Measurements from ENCODE around the gene CCDC110.

Gene CCDC110

GRCh38 chr4:185471235-185472102, at the start of gene CCDC110:
Gene CCDC110, minus strand, starts transcription at chr4:185471733. Its CDS starts 50 bp downstream, at chr4:185471683.
- TF ChIP-seq CTCF (IDR thresholded peaks at IDR 0.05), result peak; percentile 70 to 82
- H3K9me3 ChIP-seq, result no peaks in the 10 kb centered on the region
- peak within 1 kb of the TSS; percentile 83 to 84 for H3K27ac ChIP-seq
- intact Hi-C loops (cut with DNase I; ENCODE audit: low total_unique reads), result loop anchor here (5.0 to 10.0 kb wide), 2 partner anchors 53 to 126 kb away; no protein-coding TSS in a partner anchor
- peaks cover 0 to 31% (median 2%) of the 10 kb centered on the region in 4 donors for H3K4me1 ChIP-seq
- H3K4me3 ChIP-seq, result peak within 1 kb of the TSS; percentile 72 to 78
- no peaks in the 10 kb centered on the region for H3K36me3 ChIP-seq
- DNase-seq, result peak; percentile 92 to 97
- no peaks in the 10 kb centered on the region for H3K27me3 ChIP-seq

- Histone ChIP-seq H3K4me3 (no peak overlapping the region), H3K36me3 (peaks cover 30 to 38% (median 36%) of the 10 kb centered on the region in 3 donors), H3K9me3 (no peaks in the 10 kb centered on the region), H3K4me1 (peaks cover 0 to 50% (median 13%) of the 10 kb centered on the region in 4 donors), H3K27ac (peak overlapping the region; percentile 2 to 38), H3K27me3 (no peaks in the 10 kb centered on the region)
- TF ChIP-seq CTCF (IDR thresholded peaks at IDR 0.05), result no peak
- no peak for DNase-seq
- intact Hi-C loops (cut with DNase I; ENCODE audit: low total_unique reads), result loop anchor here (10.0 kb wide), 1 partner anchor 45 kb away; the partner anchor contains the start of gene CCDC110
Observed at GRCh38 chr4:185520119-185520518, 48.6 kb upstream of the CCDC110 start.

GRCh38 chr4:185518494-185518893, 47.0 kb upstream of the CCDC110 start:
- TF ChIP-seq CTCF (IDR thresholded peaks at IDR 0.05), result no peak
- no peak for DNase-seq
- no peaks in the 10 kb centered on the region for H3K27me3 ChIP-seq
- intact Hi-C loops (cut with DNase I; ENCODE audit: low total_unique reads), result no loop called here
- no peak overlapping the region for H3K4me3 ChIP-seq
- peak overlapping the region in 1 of 2 donors; percentile 38 for H3K27ac ChIP-seq
- H3K4me1 ChIP-seq, result peaks cover 0 to 45% (median 4%) of the 10 kb centered on the region in 4 donors
- peaks cover 34 to 45% (median 38%) of the 10 kb centered on the region in 3 donors for H3K36me3 ChIP-seq
- H3K9me3 ChIP-seq, result no peaks in the 10 kb centered on the region

- H3K4me1 ChIP-seq, result peaks cover 0 to 48% (median 4%) of the 10 kb centered on the region in 4 donors
- peaks cover 34 to 45% (median 41%) of the 10 kb centered on the region in 3 donors for H3K36me3 ChIP-seq
- no peaks in the 10 kb centered on the region for H3K9me3 ChIP-seq
- H3K4me3 ChIP-seq, result no peak overlapping the region
- no peak for DNase-seq
- H3K27me3 ChIP-seq, result no peaks in the 10 kb centered on the region
- intact Hi-C loops (cut with DNase I; ENCODE audit: low total_unique reads), result no loop called here
- no peak for TF ChIP-seq CTCF (IDR thresholded peaks at IDR 0.05)
- H3K27ac ChIP-seq, result no peak overlapping the region
Observed at GRCh38 chr4:185518069-185518468, 46.5 kb upstream of the CCDC110 start.

GRCh38 chr4:185515248-185515647, 43.7 kb upstream of the CCDC110 start:
- H3K4me1 ChIP-seq, result peaks cover 0 to 53% (median 6%) of the 10 kb centered on the region in 4 donors
- intact Hi-C loops (cut with DNase I; ENCODE audit: low total_unique reads), result no loop called here
- DNase-seq, result no peak
- peak overlapping the region in 1 of 2 donors; percentile 56 for H3K27ac ChIP-seq
- no peak for TF ChIP-seq CTCF (IDR thresholded peaks at IDR 0.05)
- no peaks in the 10 kb centered on the region for H3K27me3 ChIP-seq
- H3K36me3 ChIP-seq, result peaks cover 35 to 48% (median 46%) of the 10 kb centered on the region in 3 donors
- no peaks in the 10 kb centered on the region for H3K9me3 ChIP-seq
- H3K4me3 ChIP-seq, result no peak overlapping the region
